ENCODE data around the gene PRAMEF20. TPM values are rescaled to one million over a fixed set of nuclear protein-coding genes. Genes with fewer than 3 reads are reported as not detected.
"Not testable (repeated sequence)": the region's sequence is repeated elsewhere in the genome, so short reads cannot be mapped to it uniquely, and the experiment has no call there.

PRAMEF20 gene
- total RNA-seq, 2 experiments from 2014 or later: not detected

GRCh38 chr1:13407811-13408210 lies 2.4 kb upstream of the PRAMEF20 start:
- TF ChIP-seq, protein P1, sequence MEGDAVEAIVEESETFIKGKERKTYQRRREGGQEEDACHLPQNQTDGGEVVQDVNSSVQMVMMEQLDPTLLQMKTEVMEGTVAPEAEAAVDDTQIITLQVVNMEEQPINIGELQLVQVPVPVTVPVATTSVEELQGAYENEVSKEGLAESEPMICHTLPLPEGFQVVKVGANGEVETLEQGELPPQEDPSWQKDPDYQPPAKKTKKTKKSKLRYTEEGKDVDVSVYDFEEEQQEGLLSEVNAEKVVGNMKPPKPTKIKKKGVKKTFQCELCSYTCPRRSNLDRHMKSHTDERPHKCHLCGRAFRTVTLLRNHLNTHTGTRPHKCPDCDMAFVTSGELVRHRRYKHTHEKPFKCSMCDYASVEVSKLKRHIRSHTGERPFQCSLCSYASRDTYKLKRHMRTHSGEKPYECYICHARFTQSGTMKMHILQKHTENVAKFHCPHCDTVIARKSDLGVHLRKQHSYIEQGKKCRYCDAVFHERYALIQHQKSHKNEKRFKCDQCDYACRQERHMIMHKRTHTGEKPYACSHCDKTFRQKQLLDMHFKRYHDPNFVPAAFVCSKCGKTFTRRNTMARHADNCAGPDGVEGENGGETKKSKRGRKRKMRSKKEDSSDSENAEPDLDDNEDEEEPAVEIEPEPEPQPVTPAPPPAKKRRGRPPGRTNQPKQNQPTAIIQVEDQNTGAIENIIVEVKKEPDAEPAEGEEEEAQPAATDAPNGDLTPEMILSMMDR (IDR thresholded peaks at IDR 0.05): no peak
- no peak overlapping the region for H3K4me3 Mint-ChIP-seq
- POLR2A ChIA-PET: no interaction called here
- H3K27me3 Mint-ChIP-seq: peaks cover 3% of the 10 kb centered on the region
- DNase-seq (no peak), ATAC-seq (no peak)
- no peaks in the 10 kb centered on the region for H3K36me3 Mint-ChIP-seq (ENCODE audit: low read depth)
- H3K27ac Mint-ChIP-seq: no peak overlapping the region
- peaks cover 5% of the 10 kb centered on the region for H3K9me3 Mint-ChIP-seq
- intact Hi-C loops (cut with micrococcal nuclease): no loop called here
- CTCF ChIA-PET: no interaction called here
- H3K4me1 Mint-ChIP-seq (ENCODE audit: low read depth): no peaks in the 10 kb centered on the region

DNA sequence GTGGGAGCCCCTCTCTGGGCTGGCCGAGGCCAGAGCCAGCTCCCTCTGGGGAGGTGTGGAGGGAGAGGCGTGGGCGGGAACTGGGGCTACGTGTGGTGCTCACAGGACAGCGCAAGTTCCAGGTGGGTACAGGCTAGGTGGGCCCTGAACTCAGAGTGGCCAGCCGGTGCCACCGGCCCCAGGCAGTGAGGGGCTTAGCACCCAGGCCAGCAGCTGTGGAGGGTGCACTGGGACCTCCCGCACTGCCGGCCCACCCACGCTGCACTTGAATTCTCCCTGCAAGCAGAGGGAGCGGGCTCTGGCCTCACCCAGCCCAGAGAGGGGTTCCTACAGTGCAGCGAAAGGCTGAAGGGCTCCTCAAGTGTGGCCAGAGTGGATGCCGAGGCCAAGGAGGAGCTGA lies 20.2 kb downstream of the PRAMEF20 start:
- Mint-ChIP-seq H3K4me3 (no peak overlapping the region), H3K9me3 (no peaks in the 10 kb centered on the region), H3K36me3 (ENCODE audit: low read depth) (no peaks in the 10 kb centered on the region), H3K27me3 (peaks cover 1% of the 10 kb centered on the region), H3K4me1 (ENCODE audit: low read depth) (no peaks in the 10 kb centered on the region), H3K27ac (no peak overlapping the region)
- POLR2A ChIA-PET: no interaction called here
- TF ChIP-seq, protein P1 (IDR thresholded peaks at IDR 0.05): no peak
- no peak for DNase-seq
- CTCF ChIA-PET: no interaction called here
- no peak for ATAC-seq
- intact Hi-C loops (cut with micrococcal nuclease): no loop called here

GRCh38 chr1:13432251-13432650 lies 22.0 kb downstream of the PRAMEF20 start:
- Mint-ChIP-seq H3K4me3 (no peak overlapping the region), H3K9me3 (no peaks in the 10 kb centered on the region)
- POLR2A ChIA-PET: no interaction called here

DNA sequence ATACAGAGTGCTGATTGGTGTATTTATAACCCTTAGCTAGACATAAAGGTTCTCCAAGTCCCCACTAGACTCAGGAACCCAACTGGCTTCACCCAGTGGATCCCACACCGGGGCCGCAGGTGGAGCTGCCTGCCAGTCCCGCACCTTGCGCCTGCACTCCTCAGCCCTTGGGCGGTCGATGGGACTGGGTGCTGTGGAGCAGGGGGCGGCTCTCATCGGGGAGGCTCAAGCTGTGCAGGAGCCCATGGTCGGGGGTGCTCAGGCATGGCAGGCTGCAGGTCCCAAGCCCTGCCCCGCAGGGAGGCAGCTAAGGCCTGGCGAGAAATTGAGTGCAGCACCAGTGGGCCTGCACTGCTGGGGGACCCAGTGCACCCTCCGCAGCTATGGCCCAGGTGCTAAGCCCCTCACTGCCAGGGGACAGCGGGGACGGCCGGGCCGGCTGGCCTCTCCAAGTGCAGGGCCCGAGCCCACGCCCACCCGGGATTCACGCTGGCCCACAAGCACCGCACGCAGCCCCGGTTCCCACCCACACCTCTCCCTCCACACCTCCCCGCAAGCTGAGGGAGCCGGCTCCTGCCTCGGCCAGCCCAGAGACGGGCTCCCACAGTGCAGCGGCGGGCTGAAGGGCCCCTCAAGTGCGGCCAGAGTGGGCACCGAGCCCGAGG lies 23.6 kb downstream of the PRAMEF20 start:
- H3K27ac Mint-ChIP-seq; intact Hi-C loops (cut with micrococcal nuclease); H3K4me1 Mint-ChIP-seq (ENCODE audit: low read depth); DNase-seq; H3K27me3 Mint-ChIP-seq; H3K9me3 Mint-ChIP-seq; CTCF ChIA-PET; POLR2A ChIA-PET; H3K36me3 Mint-ChIP-seq (ENCODE audit: low read depth); H3K4me3 Mint-ChIP-seq; ATAC-seq: not testable (repeated sequence)

More at GRCh38 chr1:13432251-13432650, 22.0 kb downstream of the PRAMEF20 start:
- no peak for DNase-seq
- CTCF ChIA-PET: no interaction called here
- no peak for ATAC-seq
- intact Hi-C loops (cut with micrococcal nuclease): no loop called here
- TF ChIP-seq, protein P1 (IDR thresholded peaks at IDR 0.05): no peak
- H3K36me3 Mint-ChIP-seq (ENCODE audit: low read depth): no peaks in the 10 kb centered on the region
- H3K27me3 Mint-ChIP-seq: peaks cover 3% of the 10 kb centered on the region
- no peaks in the 10 kb centered on the region for H3K4me1 Mint-ChIP-seq (ENCODE audit: low read depth)
- H3K27ac Mint-ChIP-seq: no peak overlapping the region

GRCh38 chr1:13435458-13435857 lies 25.2 kb downstream of the PRAMEF20 start:
- Mint-ChIP-seq H3K4me3 (no peak overlapping the region), H3K4me1 (ENCODE audit: low read depth) (no peaks in the 10 kb centered on the region), H3K9me3 (no peaks in the 10 kb centered on the region), H3K27me3 (peaks cover 2% of the 10 kb centered on the region), H3K27ac (no peak overlapping the region), H3K36me3 (ENCODE audit: low read depth) (no peaks in the 10 kb centered on the region)
- no peak for ATAC-seq
- DNase-seq: no peak
- CTCF ChIA-PET: interaction anchor here (1.4 kb wide), 1 partner anchor 14 kb away, joined by 4 read pairs; no protein-coding TSS in a partner anchor
- TF ChIP-seq, protein P1 (IDR thresholded peaks at IDR 0.05): no peak
- POLR2A ChIA-PET: no interaction called here
- intact Hi-C loops (cut with micrococcal nuclease): no loop called here

DNA sequence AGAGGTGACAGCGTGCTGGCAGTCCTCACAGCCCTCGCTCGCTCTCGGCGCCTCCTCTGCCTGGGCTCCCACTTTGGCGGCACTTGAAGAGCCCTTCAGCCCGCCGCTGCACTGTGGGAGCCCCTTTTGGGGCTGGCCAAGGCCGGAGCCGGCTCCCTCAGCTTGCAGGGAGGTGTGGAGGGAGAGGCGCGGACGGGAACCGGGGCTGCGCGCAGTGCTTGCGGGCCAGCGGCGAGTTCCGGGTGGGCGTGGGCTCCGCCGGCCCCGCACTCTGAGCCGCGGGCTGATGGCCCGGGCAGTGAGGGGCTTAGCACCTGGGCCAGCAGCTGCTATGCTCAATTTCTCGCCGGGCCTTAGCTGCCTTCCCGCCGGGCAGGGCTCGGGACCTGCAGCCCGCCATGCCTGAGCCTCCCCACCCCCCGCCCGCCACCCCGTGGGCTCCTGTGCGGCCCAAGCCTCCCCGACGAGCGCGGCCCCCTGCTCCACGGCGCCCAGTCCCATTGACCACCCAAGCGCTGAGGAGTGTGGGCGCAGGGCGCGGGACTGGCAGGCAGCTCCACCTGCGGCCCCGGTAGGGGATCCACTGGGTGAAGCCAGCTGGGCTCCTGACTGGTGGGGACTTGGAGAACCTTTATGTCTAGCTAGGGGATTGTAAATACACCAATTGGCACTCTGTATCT lies 29.0 kb downstream of the PRAMEF20 start:
- H3K9me3 Mint-ChIP-seq; H3K27ac Mint-ChIP-seq; POLR2A ChIA-PET; H3K4me3 Mint-ChIP-seq; H3K27me3 Mint-ChIP-seq; ATAC-seq; DNase-seq; H3K36me3 Mint-ChIP-seq (ENCODE audit: low read depth); intact Hi-C loops (cut with micrococcal nuclease); H3K4me1 Mint-ChIP-seq (ENCODE audit: low read depth); CTCF ChIA-PET: not testable (repeated sequence)

All from activated CD8-positive, alpha-beta T cell treated with anti-CD3 and anti-CD28 coated beads for 36 hours (primary cell).